Stomach (tissue), 4 donors: ENCODE data around the gene KDM3A.

Experiments used
- CTCF ChIP-seq, 7 experiments: fragments of 450-650 bp in 4 of 7; fragments of 200-600 bp in 3 of 7; sonication (generic) in 3 of 7; IDR thresholded peaks; one replicate each; pipeline ENCODE4 v1.5.1; 2016 to 2019; ENCODE audit warnings: antibody characterized with exemption in 7 of 7, control low read depth in 2 of 7, mild to moderate bottlenecking in 1 of 7
- EP300 ChIP-seq: sonication (generic); formaldehyde crosslinking; IDR thresholded peaks from one replicate; pipeline ENCODE4 v1.6.1; 2017; ENCODE audit warnings: antibody characterized with exemption
- POLR2A ChIP-seq, 4 donors: fragments of 450-650 bp; IDR thresholded peaks; one replicate each; pipeline ENCODE4 v1.6.1; 2016; ENCODE audit warnings: antibody characterized with exemption in 4 of 4, control low read depth in 2 of 4, mild to moderate bottlenecking in 1 of 4, moderate library complexity in 1 of 4
- POLR2AphosphoS5 ChIP-seq, 3 donors: sonication (generic); formaldehyde crosslinking; IDR thresholded peaks; one replicate each; pipeline ENCODE4 v1.6.1; 2016; ENCODE audit warnings: antibody characterized with exemption in 3 of 3

GRCh38 chr2:86443631-86444350, 2.6 kb downstream of the KDM3A start:
- TF ChIP-seq POLR2A (IDR thresholded peaks at IDR 0.05): no peak
- no peak for TF ChIP-seq CTCF (IDR thresholded peaks at IDR 0.05)
- TF ChIP-seq POLR2AphosphoS5 (IDR thresholded peaks at IDR 0.05): no peak
- no peak for TF ChIP-seq EP300
